Activated CD8-positive, alpha-beta T cell treated with anti-CD3 and anti-CD28 coated beads, Interleukin-2, amount 10 ng/mL, durations not matched to agents 7 days and 5 days (primary cell): ENCODE results near the gene GPD1. TPM values are rescaled to one million over a fixed set of nuclear protein-coding genes. Genes with fewer than 3 reads are reported as not detected.

Experiments
- ATAC-seq: fragments of 150-1000 bp; cut with Tn5 transposase; one replicate; pipeline ENCODE4 v1.10.0; 2021; ENCODE audit warnings: moderate library complexity
- CTCF ChIA-PET: fragments of 350-600 bp; sonication (Branson Sonifier 250); formaldehyde crosslinking; loops from one replicate; lab custom pipeline; 2021; ENCODE audit warnings: antibody characterized with exemption; lab: Charles Lee
- POLR2A ChIA-PET: fragments of 350-600 bp; sonication (Branson Sonifier 250); formaldehyde crosslinking; loops from one replicate; lab custom pipeline; 2021; ENCODE audit warnings: antibody characterized with exemption; lab: Charles Lee
- DNase-seq: peaks from one replicate; pipeline ENCODE4 v3.0.0-alpha.2; 2020
- H3K27ac Mint-ChIP-seq: one replicate; pipeline ENCODE4 v1.8.0; 2021; ENCODE audit warnings: mild to moderate bottlenecking, mixed read lengths
- H3K27me3 Mint-ChIP-seq: one replicate; pipeline ENCODE4 v1.8.0; 2021; ENCODE audit warnings: low read depth, mixed read lengths
- H3K36me3 Mint-ChIP-seq: one replicate; pipeline ENCODE4 v1.8.0; 2021; ENCODE audit warnings: low read depth, mixed read lengths
- H3K4me1 Mint-ChIP-seq: one replicate; pipeline ENCODE4 v1.8.0; 2021; ENCODE audit warnings: low read depth, mixed read lengths
- H3K4me3 Mint-ChIP-seq: one replicate; pipeline ENCODE4 v1.8.0; 2021; ENCODE audit warnings: mild to moderate bottlenecking, mixed read lengths
- H3K9me3 Mint-ChIP-seq: one replicate; pipeline ENCODE4 v1.8.0; 2022; ENCODE audit warnings: mixed read lengths; ENCODE audit not compliant: insufficient read depth
- total RNA-seq, 2 experiments: library from RNA; stranded (reverse); gene quantifications; one replicate each; pipeline ENCODE4 v1.2.3, GENCODE V29; 2021

GPD1 gene
- total RNA-seq, 2 experiments from 2014 or later = 0.23 to 0.82 TPM

DNA sequence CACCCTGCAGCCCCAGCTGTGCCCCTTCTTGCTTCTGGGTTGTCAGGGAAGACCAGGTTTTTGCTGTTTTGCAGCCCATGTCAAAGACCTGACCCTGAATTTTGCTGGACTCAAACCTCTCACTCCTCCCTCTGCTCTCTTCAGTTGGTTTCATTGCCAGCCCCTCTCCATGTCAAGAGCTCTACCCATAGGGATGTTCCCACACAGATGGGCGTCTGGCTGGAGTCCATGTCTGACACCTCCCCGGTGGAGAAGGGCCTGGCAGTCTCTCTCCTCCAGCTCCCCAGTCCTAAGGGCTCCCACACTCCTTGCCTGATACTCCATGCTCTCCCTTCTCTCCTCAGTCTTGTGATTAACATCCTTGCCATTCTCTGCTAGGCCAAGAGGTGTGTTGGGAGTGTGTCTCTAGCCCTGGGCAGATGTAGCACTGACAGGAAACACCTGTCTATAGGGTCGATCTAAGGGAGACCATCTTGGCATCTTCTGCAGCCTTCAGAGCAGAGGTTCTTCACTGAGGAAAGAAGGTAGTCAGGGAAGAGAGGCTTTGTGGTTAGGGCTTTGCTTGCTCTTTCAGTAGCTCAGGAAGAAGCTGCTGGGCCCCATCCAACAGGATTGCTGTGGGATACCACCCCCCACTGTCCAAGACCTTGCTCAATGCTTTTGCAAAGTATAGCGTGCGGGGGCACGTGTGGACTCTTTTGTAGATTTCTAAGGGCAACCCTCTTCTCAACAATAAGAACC is 41.7 kb upstream of the GPD1 start:
- ChIA-PET POLR2A (no interaction called here), CTCF (interaction anchor here (1.2 to 6.2 kb wide), 6 partner anchors 7 to 117 kb away, joined by 3 to 68 read pairs (median 4); partner anchors contain the start of gene RACGAP1)
- no peaks in the 10 kb centered on the region for H3K9me3 Mint-ChIP-seq
- ATAC-seq = no peak
- H3K4me3 Mint-ChIP-seq = no peak overlapping the region
- DNase-seq = no peak
- H3K4me1 Mint-ChIP-seq = peaks cover 50% of the 10 kb centered on the region
- peaks cover 15% of the 10 kb centered on the region for H3K36me3 Mint-ChIP-seq
- H3K27me3 Mint-ChIP-seq = peaks cover under 1% of the 10 kb centered on the region
- H3K27ac Mint-ChIP-seq = no peak overlapping the region

- H3K27ac Mint-ChIP-seq = no peak overlapping the region
- peaks cover 49% of the 10 kb centered on the region for H3K4me1 Mint-ChIP-seq
- H3K27me3 Mint-ChIP-seq = no peaks in the 10 kb centered on the region
- H3K4me3 Mint-ChIP-seq = no peak overlapping the region
- DNase-seq = no peak
- H3K36me3 Mint-ChIP-seq = peaks cover 15% of the 10 kb centered on the region
- CTCF ChIA-PET = interaction anchor here (1.4 to 6.2 kb wide), 4 partner anchors 12 to 96 kb away, joined by 4 to 56 read pairs (median 4); partner anchors contain the start of gene RACGAP1
- H3K9me3 Mint-ChIP-seq = no peaks in the 10 kb centered on the region
- POLR2A ChIA-PET = no interaction called here
- ATAC-seq = no peak
Observed at GRCh38 chr12:50062728-50063460, 40.9 kb upstream of the GPD1 start.

DNA sequence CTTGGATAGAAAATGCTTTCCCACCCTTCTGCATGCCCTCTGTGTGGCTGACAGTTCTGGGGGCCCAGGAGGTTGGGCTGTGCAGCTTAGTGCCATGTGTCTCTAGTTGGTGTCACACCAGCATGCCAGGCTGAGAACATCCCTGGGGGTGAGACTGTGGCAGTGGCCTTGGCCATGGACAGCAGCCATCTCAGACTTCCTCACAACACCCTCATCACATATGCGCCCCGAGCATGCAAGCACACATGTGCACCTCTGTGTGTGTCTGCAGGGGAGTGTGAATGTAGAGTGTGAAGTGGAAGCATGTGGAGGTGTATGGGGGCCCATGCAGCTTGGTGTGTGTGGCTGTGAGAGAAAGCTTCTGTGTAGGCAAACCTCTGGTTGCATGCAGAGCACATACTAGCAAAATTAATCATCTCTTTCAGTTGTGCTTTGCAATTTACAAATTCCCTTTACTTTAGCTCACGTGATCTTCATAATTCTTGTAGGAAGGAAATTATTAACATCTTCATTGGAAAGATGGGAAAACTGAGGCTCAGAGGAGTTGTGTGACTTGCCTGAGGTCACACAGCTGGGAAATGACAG is 38.0 kb upstream of the GPD1 start:
- no peaks in the 10 kb centered on the region for H3K9me3 Mint-ChIP-seq
- no peak overlapping the region for H3K4me3 Mint-ChIP-seq
- ChIA-PET CTCF (interaction anchor here (1.0 to 8.7 kb wide), 10 partner anchors 9 to 121 kb away, joined by 3 to 180 read pairs (median 4); partner anchors contain the start of genes CERS5, COX14, RACGAP1 and SMARCD1), POLR2A (interaction anchor here (0.7 to 1.8 kb wide), 2 partner anchors 18 to 22 kb away, joined by 3 to 5 read pairs; no protein-coding TSS in a partner anchor)
- peaks cover 8% of the 10 kb centered on the region for H3K36me3 Mint-ChIP-seq
- no peaks in the 10 kb centered on the region for H3K27me3 Mint-ChIP-seq
- peaks cover 32% of the 10 kb centered on the region for H3K4me1 Mint-ChIP-seq
- DNase-seq (no peak), ATAC-seq (no peak)
- H3K27ac Mint-ChIP-seq = no peak overlapping the region

GRCh38 chr12:50066402-50066801 is 37.4 kb upstream of the GPD1 start:
- Mint-ChIP-seq H3K4me1 (peaks cover 28% of the 10 kb centered on the region), H3K36me3 (peaks cover 2% of the 10 kb centered on the region), H3K27ac (no peak overlapping the region), H3K27me3 (no peaks in the 10 kb centered on the region), H3K9me3 (no peaks in the 10 kb centered on the region), H3K4me3 (no peak overlapping the region)
- ATAC-seq (no peak), DNase-seq (no peak)
- ChIA-PET POLR2A (interaction anchor here (0.7 to 1.8 kb wide), 2 partner anchors 17 to 21 kb away, joined by 3 to 5 read pairs; no protein-coding TSS in a partner anchor), CTCF (interaction anchor here (1.0 to 8.7 kb wide), 12 partner anchors 9 to 121 kb away, joined by 3 to 180 read pairs (median 5); partner anchors contain the start of genes CERS5, COX14, RACGAP1 and SMARCD1)

DNA sequence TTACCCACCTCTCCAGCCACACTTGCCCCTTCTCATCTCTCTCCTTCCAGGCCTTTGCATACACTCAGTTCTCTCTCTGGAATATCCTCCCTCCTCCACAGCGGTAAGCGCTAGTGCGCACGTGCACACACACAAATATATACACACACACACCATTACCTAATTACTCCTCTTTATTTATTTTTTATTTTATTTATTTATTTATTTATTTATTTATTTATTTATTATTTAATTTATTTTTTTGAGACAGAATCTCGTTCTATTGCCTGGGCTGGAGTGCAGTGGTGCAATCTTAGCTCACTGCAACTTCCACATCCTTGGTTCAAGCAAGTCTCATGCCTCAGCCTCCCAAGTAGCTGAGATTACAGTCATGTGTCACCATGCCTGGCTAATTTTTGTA is 34.7 kb upstream of the GPD1 start:
- Mint-ChIP-seq H3K4me1 (peaks cover 10% of the 10 kb centered on the region), H3K27me3 (no peaks in the 10 kb centered on the region)

GRCh38 chr12:50069539-50069938 is 34.3 kb upstream of the GPD1 start:
- POLR2A ChIA-PET = no interaction called here
- H3K27me3 Mint-ChIP-seq = no peaks in the 10 kb centered on the region
- CTCF ChIA-PET = interaction anchor here (1.0 to 8.7 kb wide), 12 partner anchors 9 to 124 kb away, joined by 3 to 180 read pairs (median 7); partner anchors contain the start of genes ASIC1 and COX14
- DNase-seq (no peak), ATAC-seq (no peak)
- H3K4me1 Mint-ChIP-seq = peaks cover 10% of the 10 kb centered on the region
- no peak overlapping the region for H3K4me3 Mint-ChIP-seq
- H3K9me3 Mint-ChIP-seq = no peaks in the 10 kb centered on the region
- no peaks in the 10 kb centered on the region for H3K36me3 Mint-ChIP-seq
- no peak overlapping the region for H3K27ac Mint-ChIP-seq

More for the DNA sequence above, 34.7 kb upstream of the GPD1 start:
- DNase-seq (no peak), ATAC-seq (no peak)
- Mint-ChIP-seq H3K27ac (no peak overlapping the region), H3K36me3 (no peaks in the 10 kb centered on the region), H3K4me3 (no peak overlapping the region), H3K9me3 (no peaks in the 10 kb centered on the region)
- CTCF ChIA-PET = interaction anchor here (1.0 to 8.7 kb wide), 10 partner anchors 9 to 123 kb away, joined by 3 to 180 read pairs (median 12); partner anchors contain the start of genes ASIC1 and COX14
- POLR2A ChIA-PET = no interaction called here

- Mint-ChIP-seq H3K36me3 (no peaks in the 10 kb centered on the region), H3K4me1 (peaks cover 14% of the 10 kb centered on the region)
- peak; percentile 62 for ATAC-seq
Observed at GRCh38 chr12:50070314-50071060, 33.3 kb upstream of the GPD1 start.

GRCh38 chr12:50072198-50072907 is 31.5 kb upstream of the GPD1 start:
- DNase-seq (no peak), ATAC-seq (no peak)
- no peaks in the 10 kb centered on the region for H3K9me3 Mint-ChIP-seq
- H3K4me3 Mint-ChIP-seq = no peak overlapping the region
- no peak overlapping the region for H3K27ac Mint-ChIP-seq
- POLR2A ChIA-PET = interaction anchor here (0.5 kb wide), 1 partner anchor 62 kb away, joined by 4 read pairs; no protein-coding TSS in a partner anchor
- no peaks in the 10 kb centered on the region for H3K36me3 Mint-ChIP-seq
- no peaks in the 10 kb centered on the region for H3K27me3 Mint-ChIP-seq
- H3K4me1 Mint-ChIP-seq = peaks cover 14% of the 10 kb centered on the region
- CTCF ChIA-PET = interaction anchor here (1.2 to 8.7 kb wide), 6 partner anchors 13 to 105 kb away, joined by 5 to 180 read pairs (median 28); partner anchors contain the start of gene SMARCD1

More at GRCh38 chr12:50070314-50071060, 33.3 kb upstream of the GPD1 start:
- ChIA-PET CTCF (interaction anchor here (0.6 to 8.7 kb wide), 34 partner anchors 8 to 308 kb away, joined by 3 to 180 read pairs (median 4); partner anchors contain the start of genes COX14 and SMARCD1), POLR2A (no interaction called here)
- Mint-ChIP-seq H3K27ac (peak overlapping the region; percentile 17), H3K27me3 (no peaks in the 10 kb centered on the region), H3K9me3 (no peaks in the 10 kb centered on the region), H3K4me3 (no peak overlapping the region)
- peak; percentile 79 for DNase-seq

- ATAC-seq = no peak
- Mint-ChIP-seq H3K9me3 (no peaks in the 10 kb centered on the region), H3K36me3 (no peaks in the 10 kb centered on the region), H3K27me3 (no peaks in the 10 kb centered on the region), H3K4me3 (no peak overlapping the region), H3K4me1 (peaks cover 14% of the 10 kb centered on the region), H3K27ac (no peak overlapping the region)
- POLR2A ChIA-PET = interaction anchor here (0.5 kb wide), 1 partner anchor 63 kb away, joined by 4 read pairs; no protein-coding TSS in a partner anchor
- no peak for DNase-seq
- CTCF ChIA-PET = interaction anchor here (1.2 to 4.6 kb wide), 3 partner anchors 12 to 103 kb away, joined by 5 to 29 read pairs (median 26); partner anchors contain the start of gene SMARCD1
Observed at GRCh38 chr12:50073206-50073605, 30.6 kb upstream of the GPD1 start.

GRCh38 chr12:50073712-50074111 is 30.1 kb upstream of the GPD1 start:
- Mint-ChIP-seq H3K27me3 (no peaks in the 10 kb centered on the region), H3K4me3 (no peak overlapping the region), H3K4me1 (peaks cover 14% of the 10 kb centered on the region), H3K36me3 (no peaks in the 10 kb centered on the region), H3K27ac (no peak overlapping the region), H3K9me3 (no peaks in the 10 kb centered on the region)
- ChIA-PET CTCF (interaction anchor here (1.2 to 4.6 kb wide), 7 partner anchors 11 to 241 kb away, joined by 3 to 29 read pairs (median 5); partner anchors contain the start of gene SMARCD1), POLR2A (no interaction called here)
- DNase-seq = no peak
- no peak for ATAC-seq
